Ovary (tissue), 9 donors: ENCODE results near the gene PTGER2. TPM values are rescaled to one million over a fixed set of nuclear protein-coding genes. Genes with fewer than 3 reads are reported as not detected.
A peak's percentile ranks its signal among the peaks of the same experiment; 100 is the strongest.

Experiments used
- DNase-seq, 5 donors: peaks; one replicate each; pipeline ENCODE4 v3.0.0-alpha.2; 2019 to 2020
- H3K27ac ChIP-seq, 2 donors: fragments of 200-600 bp; one replicate each; pipeline versions ENCODE4 v1.5.1 to v1.8.0; 2019 to 2022
- H3K27me3 ChIP-seq: fragments of 200-600 bp; one replicate; pipeline ENCODE4 v1.8.0; 2022
- H3K36me3 ChIP-seq: fragments of 200-600 bp; sonication (generic); one replicate; pipeline ENCODE4 v1.5.1; 2019
- H3K4me1 ChIP-seq: one replicate; pipeline ENCODE4 v1.8.1; 2013; ENCODE audit warnings: mild to moderate bottlenecking, moderate library complexity; ENCODE audit not compliant: insufficient read depth
- H3K4me3 ChIP-seq: fragments of 200-600 bp; sonication (generic); one replicate; pipeline ENCODE4 v1.5.1; 2017
- H3K9me3 ChIP-seq, 2 donors: fragments of 200-600 bp in 1 of 2; sonication (generic) in 1 of 2; one replicate each; pipeline versions ENCODE4 v1.5.1 to v1.8.1; 2013 to 2019; ENCODE audit warnings: mild to moderate bottlenecking in 1 of 2, moderate library complexity in 1 of 2
- CTCF ChIP-seq, 3 donors: fragments of 450-650 bp in 2 of 3; fragments of 200-600 bp in 1 of 3; IDR thresholded peaks; one replicate each; pipeline versions ENCODE4 v1.5.1 to v1.8.0; 2016 to 2022; ENCODE audit warnings: antibody characterized with exemption in 3 of 3, mild to moderate bottlenecking in 1 of 3
- EP300 ChIP-seq: sonication (generic); formaldehyde crosslinking; IDR thresholded peaks from one replicate; pipeline ENCODE4 v1.6.1; 2017; ENCODE audit warnings: antibody characterized with exemption
- POLR2A ChIP-seq: fragments of 450-650 bp; IDR thresholded peaks from one replicate; pipeline ENCODE4 v1.6.1; 2017; ENCODE audit warnings: antibody characterized with exemption, mild to moderate bottlenecking, moderate library complexity
- WGBS, 3 donors: extraction: QIAGEN DNeasy Blood & Tissue Kit in 1 of 3; methylation state at CpG; one replicate each; pipeline versions ENCODE4 v1.1.5 to v1.1.7; 2013 to 2017; 5-methylcytosine and 5-hydroxymethylcytosine counted together
- intact Hi-C, 4 donors: fragments of 100-400 bp; cut with DNase I; formaldehyde crosslinking; loops; one replicate each; pipeline versions ENCODE4 v1.11.0 to v1.15.1; 2022 to 2023
- polyA plus RNA-seq, 2 donors: library from polyadenylated mRNA; stranded (reverse); fragments of 200-250 nt in 1 of 2; fragments of 350-450 nt in 1 of 2; fragmentation: Illumina TruSeq in 1 of 2; extraction: RNeasy Lipid Tissue Mini Kit (QIAGEN cat#74804) in 1 of 2; gene quantifications; one replicate each; pipeline ENCODE4 v1.2.3, GENCODE V29; 2013 to 2014
- total RNA-seq, 7 donors: library from RNA; depleted of rRNA in 2 of 7; stranded (reverse); fragments of >200 nt in 2 of 7; fragmentation: NEBNext Ultra II Directional in 3 of 7; extraction: Animal tissue kit (Norgen Biotek cat#: 25700) in 3 of 7; gene quantifications; one replicate each; pipeline versions ENCODE4 v1.1.0 to v1.2.4, GENCODE V29; 2016 to 2023
- donor health status: DM: no; HTN: no; CAD: no; lungs with moderate emphysema.
- donor health status: DM: no; HTN: no; CAD: no.
- donor health status: Bipolar disorder and iron deficiency.
- donor health status: DM: yes; HTN: yes; CAD: no.
- donor health status: DM: no; HTN: no; CAD: no.
- donor health status: DM: yes; HTN: yes; CAD: no.

PTGER2 gene
- total and polyA plus RNA-seq, 9 donors = 0.86 to 15.6 (median 6.4) TPM

GRCh38 chr14:52267501-52268278 is 46.4 kb upstream of the PTGER2 start, which contains the start of gene PTGDR:
TSS of gene PTGDR (plus strand) at chr14:52267698. CDS start at chr14:52267815, 117 bp downstream.
- H3K4me1 ChIP-seq = peaks cover 5% of the 10 kb centered on the region
- H3K27ac ChIP-seq = no peak within 1 kb of the TSS
- TF ChIP-seq CTCF (IDR thresholded peaks at IDR 0.05) = no peak
- no peak for TF ChIP-seq POLR2A
- no peaks in the 10 kb centered on the region for H3K36me3 ChIP-seq
- no peaks in the 10 kb centered on the region for H3K9me3 ChIP-seq
- intact Hi-C loops = no loop called here
- DNase-seq = peak in 2 of 5 donors; percentile 18 to 37
- H3K4me3 ChIP-seq = peak within 1 kb of the TSS; percentile 47
- no peaks in the 10 kb centered on the region for H3K27me3 ChIP-seq
- WGBS, 3 donors = 1 to 2% (median 1%) methylated on average over 47 to 63 of the region's 63 CpGs

GRCh38 chr14:52268279-52269061 is 45.6 kb upstream of the PTGER2 start:
- TF ChIP-seq POLR2A = no peak
- TF ChIP-seq CTCF (IDR thresholded peaks at IDR 0.05) = no peak
- no peak for TF ChIP-seq EP300
- Histone ChIP-seq H3K4me3 (peak overlapping the region; percentile 47), H3K36me3 (no peaks in the 10 kb centered on the region), H3K27me3 (no peaks in the 10 kb centered on the region), H3K4me1 (peaks cover 5% of the 10 kb centered on the region), H3K9me3 (no peaks in the 10 kb centered on the region), H3K27ac (no peak overlapping the region)
- WGBS, 3 donors = 1 to 2% (median 1%) methylated on average over 51 to 54 of the region's 54 CpGs
- intact Hi-C loops = no loop called here
- DNase-seq = no peak

- TF ChIP-seq POLR2A = no peak
- TF ChIP-seq CTCF (IDR thresholded peaks at IDR 0.05) = no peak
- no peak for TF ChIP-seq EP300
- Histone ChIP-seq H3K27me3 (no peaks in the 10 kb centered on the region), H3K9me3 (no peaks in the 10 kb centered on the region), H3K36me3 (no peaks in the 10 kb centered on the region), H3K27ac (no peak overlapping the region), H3K4me3 (peak overlapping the region; percentile 47), H3K4me1 (peaks cover 5% of the 10 kb centered on the region)
- DNase-seq = no peak
- WGBS, 3 donors = 44 to 62% (median 60%) methylated on average over 17 of the region's 17 CpGs
- intact Hi-C loops = no loop called here
These were observed 45.0 kb upstream of the PTGER2 start for GRCh38 chr14:52269100-52269499.

- no peak overlapping the region for H3K4me3 ChIP-seq
- intact Hi-C loops = no loop called here
- no peaks in the 10 kb centered on the region for H3K36me3 ChIP-seq
- no peak for TF ChIP-seq POLR2A
- TF ChIP-seq EP300 = no peak
- TF ChIP-seq CTCF (IDR thresholded peaks at IDR 0.05) = no peak
- WGBS, 3 donors = 48 to 77% (median 63%) methylated on average over 8 of the region's 8 CpGs
- H3K27me3 ChIP-seq = no peaks in the 10 kb centered on the region
- peak in 1 of 5 donors; percentile 23 for DNase-seq
- no peak overlapping the region for H3K27ac ChIP-seq
- peaks cover 5% of the 10 kb centered on the region for H3K4me1 ChIP-seq
- no peaks in the 10 kb centered on the region for H3K9me3 ChIP-seq
These were observed 44.1 kb upstream of the PTGER2 start for GRCh38 chr14:52269982-52270381.
